NCI-H2107 treated with DMSO at 0.1 percent for 48 hours (cell line): ENCODE results near the gene STX1B.
"Not testable (repeated sequence)": the region's sequence is repeated elsewhere in the genome, so short reads cannot be mapped to it uniquely, and the experiment has no call there.

Experiments
- DNase-seq: peaks from one replicate; lab custom pipeline; 2025; ENCODE audit not compliant: unreplicated experiment; lab: John Stamatoyannopoulos, UW

Gene STX1B

DNA sequence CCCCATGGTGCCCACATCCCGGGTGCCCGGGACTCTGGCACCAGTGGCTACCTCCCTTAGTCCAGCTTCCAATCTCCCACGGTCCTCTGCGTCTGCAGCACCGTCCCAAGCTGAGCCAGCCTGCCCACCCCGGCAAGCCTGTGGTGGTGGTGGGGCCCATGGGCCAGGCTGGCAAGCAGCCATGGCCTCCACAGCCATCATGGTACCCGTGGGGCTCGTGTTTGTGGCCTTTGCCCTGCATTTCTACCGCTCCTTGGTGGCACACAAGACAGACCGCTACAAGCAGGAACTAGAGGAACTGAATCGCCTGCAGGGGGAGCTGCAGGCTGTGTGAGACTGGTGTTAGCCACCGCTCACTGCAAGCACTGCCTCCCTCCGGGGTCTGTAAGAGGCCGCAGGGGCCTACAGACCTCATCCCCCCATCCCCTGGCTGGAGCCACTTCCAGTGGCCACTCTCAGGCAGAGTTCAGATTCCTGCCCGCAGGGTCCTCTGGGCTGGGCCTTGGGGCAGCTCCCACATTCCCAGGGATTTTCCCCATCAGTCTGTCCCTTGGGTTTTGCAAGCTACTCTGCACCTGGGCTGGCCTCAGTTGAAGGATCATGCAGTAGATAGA lies 56.8 kb downstream of the STX1B start:
- DNase-seq: peak; percentile 18

DNA sequence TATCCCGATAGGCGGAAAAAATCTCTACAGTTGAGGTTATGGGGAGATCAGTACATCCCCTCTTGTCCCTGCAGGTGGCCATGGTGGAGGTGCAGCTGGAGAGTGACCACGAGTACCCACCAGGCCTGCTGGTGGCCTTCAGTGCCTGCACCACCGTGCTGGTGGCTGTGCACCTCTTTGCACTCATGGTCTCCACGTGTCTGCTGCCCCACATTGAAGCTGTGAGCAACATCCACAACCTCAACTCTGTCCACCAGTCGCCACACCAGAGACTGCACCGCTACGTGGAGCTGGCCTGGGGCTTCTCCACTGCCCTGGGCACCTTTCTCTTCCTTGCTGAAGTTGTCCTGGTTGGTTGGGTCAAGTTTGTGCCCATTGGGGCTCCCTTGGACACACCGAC lies 57.3 kb downstream of the STX1B start:
- DNase-seq: no peak

DNA sequence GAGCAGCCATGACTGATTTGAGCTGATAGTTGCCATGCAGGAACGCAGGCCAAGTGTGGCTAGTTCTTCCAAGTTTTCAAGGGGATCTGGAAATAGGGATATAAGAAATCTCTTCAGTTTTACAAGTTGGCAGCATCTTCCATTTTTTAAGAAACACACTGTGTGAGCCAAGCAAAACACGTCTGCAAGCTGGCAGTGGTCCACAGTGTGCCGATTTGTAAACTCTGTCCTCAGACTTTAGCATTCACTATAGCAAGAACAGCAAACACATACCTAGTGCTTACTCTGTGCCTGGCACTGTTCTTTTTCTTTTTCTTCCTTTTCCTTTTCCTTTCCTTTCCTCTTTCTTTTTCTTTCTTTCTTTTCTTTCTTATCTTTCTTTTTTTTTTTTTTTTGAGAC lies 58.7 kb downstream of the STX1B start:
- no peak for DNase-seq

DNA sequence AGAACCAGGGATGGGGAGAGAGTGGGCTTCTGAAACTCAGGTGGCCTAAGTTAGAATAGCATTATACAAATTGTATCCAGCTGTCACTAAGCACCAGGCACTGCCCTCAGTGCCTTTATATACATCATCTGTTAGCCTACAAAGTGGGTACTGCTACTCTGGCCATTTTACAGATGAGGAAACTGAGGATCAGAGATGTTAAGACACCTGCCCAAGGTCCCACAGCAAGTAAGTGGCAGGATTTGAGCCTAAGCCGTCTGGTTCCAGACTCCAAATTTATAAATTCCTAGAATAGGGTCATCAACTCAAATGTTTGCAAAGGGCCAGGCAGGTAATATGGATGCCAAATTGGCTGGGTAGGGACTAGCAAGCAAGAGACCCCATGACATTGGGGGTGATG lies 59.2 kb downstream of the STX1B start:
- no peak for DNase-seq

DNA sequence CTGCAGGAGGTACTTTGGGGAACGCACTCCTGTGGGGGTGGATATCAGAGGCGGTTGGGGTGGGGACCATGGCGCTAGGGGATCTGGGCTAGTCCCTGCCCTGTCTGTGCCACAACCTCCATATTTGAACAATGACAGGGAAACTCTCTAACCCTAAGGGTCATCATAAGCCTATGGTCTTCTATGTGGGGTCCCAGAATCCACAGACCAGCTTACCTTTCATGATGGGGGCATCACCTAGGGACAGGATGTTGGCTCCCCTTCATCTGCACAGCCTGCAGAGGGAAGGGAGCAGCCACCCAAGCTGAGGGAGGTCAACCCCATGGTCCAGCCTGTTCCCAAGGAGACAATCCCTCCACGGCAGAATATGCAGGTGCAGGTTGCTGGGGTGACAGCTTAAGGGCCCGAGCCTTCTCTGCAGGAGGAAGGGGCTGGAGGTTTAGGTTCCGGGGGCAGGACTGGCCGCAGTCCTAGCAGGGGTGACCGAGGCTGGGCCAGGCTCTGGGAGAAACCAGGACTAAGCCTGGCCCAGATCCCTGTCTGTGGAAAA lies 59.8 kb downstream of the STX1B start:
- no peak for DNase-seq

DNA sequence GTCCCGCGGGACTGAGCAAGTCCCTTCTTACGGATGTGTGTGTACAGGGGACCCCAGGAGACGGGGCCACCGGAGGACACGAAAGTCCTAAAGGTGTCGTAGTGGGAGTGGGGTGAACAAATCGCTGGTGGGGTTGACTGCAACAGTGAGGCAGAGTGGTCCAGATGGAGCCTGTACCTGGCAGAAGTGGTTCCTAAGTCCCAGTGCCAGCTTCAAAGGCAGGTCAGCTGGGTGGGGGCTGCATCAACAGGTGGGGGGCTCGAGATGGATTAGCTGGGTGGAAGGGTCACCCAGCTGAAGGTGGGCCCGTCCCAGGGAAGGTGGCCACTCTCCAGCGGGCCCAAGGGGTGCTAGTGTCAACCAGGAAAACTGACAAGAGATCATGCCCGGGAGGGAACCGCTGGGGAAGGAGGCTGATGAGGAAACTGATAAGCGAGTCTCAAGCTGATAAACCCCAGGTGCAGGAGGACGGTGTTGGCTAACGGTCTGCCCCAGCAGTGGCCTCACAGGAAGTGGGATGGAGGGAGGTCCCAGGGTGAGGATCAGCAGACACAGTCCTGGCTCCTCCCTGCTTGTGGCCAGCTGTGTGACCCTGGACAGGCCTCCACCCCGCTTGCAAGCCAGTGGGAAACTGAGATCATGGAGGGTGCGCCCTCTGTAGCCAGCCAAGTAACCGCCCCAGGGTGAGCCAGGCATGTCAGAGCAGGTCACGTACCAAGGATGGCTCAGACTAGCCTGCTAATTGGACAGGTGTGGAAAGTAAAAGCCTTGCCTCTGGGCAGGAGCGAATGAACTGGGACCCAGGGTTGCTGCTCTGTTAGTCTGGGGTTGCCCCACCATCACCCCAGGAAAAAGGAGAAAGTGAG lies 60.6 kb downstream of the STX1B start:
- no peak for DNase-seq

DNA sequence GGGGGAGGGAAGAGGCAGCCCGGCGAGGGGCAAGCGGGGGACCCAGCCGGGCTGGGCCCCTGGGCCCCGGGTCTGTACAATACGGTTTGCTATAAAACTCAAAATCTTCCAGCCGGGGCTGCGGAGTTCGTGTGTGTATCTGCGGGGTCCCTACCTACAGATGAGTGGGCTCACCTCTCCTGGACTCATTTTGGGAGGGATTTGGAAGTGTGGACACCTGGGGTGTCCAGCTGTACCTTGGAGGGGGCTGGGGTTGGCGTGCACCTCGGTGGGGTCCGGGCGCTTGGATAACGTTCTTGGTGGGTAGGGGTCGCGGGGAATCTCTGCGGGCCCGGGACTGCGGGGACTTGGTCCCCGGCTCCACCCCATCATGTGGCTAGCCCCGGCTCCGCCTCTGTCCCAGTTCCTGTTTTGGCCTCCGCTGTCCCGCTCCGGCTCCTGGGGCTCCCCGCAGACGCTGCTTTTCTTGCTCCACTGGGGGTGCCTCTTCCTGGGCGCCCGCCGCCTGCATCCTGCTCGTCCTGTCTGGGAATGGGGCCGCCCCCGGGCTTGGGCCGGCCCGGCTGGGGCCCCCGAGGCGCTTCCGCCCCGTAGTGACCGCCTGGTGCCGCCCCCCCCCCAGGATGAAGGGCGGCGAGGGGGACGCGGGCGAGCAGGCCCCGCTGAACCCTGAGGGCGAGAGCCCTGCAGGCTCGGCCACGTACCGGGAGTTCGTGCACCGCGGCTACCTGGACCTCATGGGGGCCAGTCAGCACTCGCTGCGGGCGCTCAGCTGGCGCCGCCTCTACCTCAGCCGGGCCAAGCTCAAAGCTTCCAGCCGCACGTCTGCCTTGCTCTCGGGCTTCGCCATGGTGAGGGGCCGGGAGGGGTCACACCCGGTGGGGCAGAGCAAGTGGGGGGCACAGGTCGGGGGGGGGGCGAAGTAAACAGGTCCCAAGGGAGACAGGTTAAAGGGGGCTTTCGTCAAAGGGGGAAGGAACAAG lies 61.5 kb downstream of the STX1B start, which contains the start of gene ORAI3:
Gene ORAI3 (plus strand): TSS at position 402 of the 983 bp plus-strand sequence. CDS start 222 bp downstream, at position 624.
- no peak for DNase-seq

DNA sequence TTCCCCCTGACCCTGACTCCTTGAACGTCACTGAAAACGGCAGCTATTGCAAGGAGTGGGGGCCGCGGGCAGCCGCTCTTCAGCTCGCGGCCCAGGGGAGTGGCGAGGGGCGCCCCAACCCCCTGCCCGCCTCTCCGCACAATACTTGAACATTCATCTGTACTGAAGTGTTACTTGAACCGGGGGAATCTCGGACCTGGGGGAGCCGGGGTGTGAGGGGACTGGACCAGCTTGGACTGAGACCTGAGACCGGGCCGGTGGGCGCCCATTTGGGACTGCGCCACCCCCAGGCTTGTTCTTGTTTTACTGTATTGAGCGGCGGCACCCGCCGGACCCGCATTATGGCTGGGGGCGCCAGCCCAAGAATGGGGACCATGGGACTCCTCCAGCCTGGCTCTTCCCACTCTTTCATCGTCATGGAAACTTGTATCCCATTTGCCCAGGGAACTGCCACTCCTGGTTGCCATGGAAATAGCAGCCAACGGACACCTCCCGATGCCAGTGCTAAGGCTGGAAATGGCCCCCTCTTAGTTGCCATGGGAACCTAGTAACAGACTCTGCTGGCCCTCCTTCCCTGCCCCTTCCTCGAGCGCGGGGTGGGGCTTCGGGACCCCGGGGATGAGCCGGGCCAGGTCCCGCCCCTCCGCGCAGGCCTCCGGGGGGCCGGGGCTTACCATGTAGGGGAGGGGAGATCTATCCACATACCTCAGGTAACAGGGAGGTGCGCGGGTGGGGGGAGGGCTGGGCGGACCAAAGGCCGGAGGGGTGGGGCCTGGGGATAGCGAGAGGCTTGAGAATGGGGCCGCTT lies 62.4 kb downstream of the STX1B start:
- DNase-seq: no peak

DNA sequence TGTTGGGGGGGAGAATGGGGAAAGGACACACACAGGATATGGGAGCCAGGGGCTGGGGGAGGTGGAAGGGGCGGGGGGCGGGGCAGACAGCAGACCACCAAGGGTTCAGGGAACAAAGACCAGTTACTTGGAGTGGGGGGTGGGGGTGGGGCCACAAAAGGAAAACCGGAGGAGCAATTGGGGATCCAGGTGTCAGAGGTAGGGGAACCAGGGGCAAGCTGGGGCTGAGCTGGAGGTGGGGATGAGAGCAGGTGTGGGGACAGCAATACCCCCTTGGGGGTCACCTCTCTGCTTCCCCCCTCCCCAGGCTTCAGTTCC lies 62.9 kb downstream of the STX1B start:
- DNase-seq: no peak

DNA sequence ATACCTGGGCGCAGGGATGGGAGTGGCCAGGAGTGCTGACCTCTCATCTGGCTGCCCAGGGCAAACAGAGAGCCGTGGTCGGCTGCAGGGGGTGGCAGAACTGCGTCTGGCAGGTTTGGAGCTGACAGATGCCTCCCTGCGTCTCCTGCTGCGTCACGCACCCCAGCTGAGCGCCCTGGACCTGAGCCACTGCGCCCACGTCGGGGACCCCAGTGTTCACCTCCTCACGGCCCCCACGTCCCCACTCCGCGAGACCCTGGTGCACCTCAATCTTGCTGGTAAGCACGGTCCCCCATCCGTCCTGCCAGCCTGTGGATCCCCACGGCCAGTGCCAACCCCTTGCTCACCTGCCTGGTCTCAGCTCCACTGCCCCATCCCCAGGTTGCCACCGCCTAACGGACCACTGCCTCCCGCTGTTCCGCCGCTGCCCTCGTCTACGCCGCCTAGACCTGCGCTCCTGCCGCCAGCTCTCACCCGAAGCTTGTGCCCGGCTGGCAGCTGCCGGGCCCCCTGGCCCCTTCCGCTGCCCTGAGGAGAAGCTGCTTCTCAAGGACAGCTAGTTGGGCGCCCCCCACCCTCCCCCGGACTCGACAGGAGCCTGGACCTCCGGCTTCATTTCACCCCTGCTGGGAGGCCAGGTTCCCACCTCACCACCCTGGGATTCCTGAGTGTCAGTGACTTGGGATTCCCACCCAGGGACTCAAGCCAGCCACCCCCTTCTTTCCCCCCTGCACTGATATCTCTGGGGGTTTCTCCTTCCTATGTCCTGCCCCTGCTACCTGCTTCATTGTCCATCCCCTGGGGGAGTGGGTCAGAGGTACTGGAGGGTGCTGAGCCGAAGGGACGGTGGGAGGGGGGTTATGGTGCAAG lies 63.5 kb downstream of the STX1B start:
- DNase-seq: no peak

DNA sequence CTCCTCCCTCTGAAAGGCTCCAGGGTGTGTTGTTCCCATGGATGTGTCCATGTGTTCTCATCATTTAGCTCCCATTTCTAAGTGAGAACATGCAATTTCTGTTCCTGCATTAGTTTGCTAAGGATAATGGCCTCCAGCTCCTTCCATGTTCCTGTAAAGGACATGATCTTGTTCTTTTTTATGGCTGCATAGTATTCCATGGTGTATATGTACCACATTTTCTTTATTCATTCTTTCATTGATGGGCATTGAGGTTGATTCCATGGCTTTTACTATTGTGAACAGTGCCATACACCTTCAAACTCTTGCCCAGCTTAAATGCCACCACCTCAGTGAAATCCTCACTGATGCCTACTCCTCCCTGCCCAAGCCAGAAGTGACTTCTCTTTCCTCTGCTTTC lies 66.1 kb downstream of the STX1B start:
- no peak for DNase-seq

DNA sequence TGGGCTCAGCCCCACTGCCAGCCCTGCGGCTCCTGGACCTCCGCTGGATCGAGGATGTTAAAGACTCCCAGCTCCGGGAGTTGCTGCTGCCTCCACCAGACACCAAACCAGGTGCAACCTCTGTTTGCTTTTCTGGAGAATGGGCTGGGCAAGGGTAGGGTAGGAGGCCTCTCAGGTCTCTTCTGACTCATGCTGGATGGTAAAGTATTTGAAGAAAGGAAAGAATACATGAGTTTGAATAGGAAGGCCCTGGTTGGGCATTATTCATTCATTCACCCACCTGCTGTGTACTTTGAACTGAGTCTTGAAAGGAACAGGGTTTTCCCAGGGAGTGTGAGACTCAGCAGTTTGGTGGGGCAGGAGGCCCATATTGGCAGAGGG lies 68.0 kb downstream of the STX1B start:
- DNase-seq: no peak

DNA sequence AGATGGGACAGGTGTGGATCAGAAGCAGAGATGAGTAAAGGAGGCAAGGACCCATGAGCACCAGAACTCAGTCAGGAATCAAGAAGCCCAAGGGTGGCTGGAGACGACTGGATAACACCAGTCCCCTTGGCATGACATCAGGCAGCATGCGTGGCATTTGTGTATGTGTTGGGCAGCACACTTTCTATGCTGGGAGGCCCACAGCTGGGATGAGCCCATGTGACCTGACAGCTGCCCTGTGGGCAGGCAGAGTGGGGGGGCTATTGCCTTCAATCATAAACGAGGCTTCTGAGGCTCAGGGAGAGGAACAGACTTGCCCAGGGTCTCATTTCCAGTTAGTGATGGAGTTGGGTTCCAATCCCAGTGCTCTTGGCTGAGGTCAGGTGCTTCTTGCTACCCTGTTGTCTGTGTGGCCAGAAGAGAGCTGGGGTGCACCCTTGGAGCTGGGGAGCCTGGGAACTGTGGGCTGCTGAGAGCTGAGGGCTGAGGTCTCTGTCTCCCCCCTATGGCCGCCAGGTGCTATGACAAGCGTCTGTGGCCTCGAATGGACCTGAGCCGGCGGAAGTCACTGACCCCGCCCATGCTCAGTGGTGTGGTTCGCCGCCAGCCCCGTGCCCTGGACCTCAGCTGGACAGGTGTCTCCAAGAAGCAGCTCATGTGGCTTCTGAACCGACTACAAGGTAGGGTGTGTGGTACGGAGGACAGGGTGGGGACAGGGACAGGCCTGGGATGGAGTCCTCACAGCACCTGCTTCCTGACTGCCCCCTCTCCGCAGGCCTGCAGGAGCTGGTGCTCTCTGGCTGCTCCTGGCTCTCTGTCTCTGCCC lies 68.6 kb downstream of the STX1B start:
- DNase-seq: peak; percentile 30

DNA sequence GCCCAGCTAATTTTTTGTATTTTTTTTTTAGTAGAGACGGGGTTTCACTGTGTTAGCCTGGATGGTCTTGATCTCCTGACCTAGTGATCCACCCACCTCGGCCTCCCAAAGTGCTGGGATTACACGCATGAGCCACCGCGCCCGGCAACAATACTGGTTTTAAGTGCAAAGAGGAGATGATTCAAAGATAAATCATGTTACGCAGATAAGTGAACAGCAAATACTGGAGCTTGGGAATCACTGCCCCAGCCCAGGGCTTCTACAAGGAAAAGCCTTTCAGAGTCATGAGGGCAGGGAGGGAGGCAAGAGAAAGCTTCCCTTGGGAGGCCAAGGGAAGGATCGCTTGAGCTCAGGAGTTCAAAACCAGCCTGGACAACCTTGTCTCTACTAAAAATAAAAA lies 70.9 kb downstream of the STX1B start:
- not testable (repeated sequence) for DNase-seq
